ENCODE data around the gene ANAPC2. TPM values are rescaled to one million over a fixed set of nuclear protein-coding genes. Genes with fewer than 3 reads are reported as not detected.

Gene ANAPC2
- total RNA-seq, 1 donor from 2014 or later: 39.2 TPM

DNA sequence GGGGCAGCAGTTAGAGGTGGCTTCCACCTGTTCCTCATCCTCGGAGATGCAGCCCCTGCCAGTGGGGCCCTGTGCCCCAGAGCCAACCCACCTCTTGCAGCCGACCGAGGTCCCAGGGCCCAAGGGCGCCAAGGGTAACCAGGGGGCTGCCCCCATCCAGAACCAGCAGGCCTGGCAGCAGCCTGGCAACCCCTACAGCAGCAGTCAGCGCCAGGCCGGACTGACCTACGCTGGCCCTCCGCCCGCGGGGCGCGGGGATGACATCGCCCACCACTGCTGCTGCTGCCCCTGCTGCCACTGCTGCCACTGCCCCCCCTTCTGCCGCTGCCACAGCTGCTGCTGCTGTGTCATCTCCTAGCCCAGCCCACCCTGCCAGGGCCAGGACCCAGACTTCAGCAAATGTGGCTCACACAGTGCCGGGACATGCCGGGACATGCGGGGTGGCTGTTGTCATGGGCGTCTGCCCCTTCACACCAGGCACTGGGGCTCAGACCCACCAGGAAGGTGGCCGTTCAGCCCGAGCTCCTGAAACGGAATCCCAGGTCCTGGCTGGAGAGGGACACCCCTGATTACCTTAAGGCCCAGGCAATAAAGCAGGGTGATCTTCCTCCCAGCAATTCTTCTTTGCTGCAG is 37.5 kb upstream of the ANAPC2 start:
- no peak for TF ChIP-seq EZH2 (IDR thresholded peaks at IDR 0.05; ENCODE audit: insufficient read depth, low read length)
- TF ChIP-seq, protein P1, sequence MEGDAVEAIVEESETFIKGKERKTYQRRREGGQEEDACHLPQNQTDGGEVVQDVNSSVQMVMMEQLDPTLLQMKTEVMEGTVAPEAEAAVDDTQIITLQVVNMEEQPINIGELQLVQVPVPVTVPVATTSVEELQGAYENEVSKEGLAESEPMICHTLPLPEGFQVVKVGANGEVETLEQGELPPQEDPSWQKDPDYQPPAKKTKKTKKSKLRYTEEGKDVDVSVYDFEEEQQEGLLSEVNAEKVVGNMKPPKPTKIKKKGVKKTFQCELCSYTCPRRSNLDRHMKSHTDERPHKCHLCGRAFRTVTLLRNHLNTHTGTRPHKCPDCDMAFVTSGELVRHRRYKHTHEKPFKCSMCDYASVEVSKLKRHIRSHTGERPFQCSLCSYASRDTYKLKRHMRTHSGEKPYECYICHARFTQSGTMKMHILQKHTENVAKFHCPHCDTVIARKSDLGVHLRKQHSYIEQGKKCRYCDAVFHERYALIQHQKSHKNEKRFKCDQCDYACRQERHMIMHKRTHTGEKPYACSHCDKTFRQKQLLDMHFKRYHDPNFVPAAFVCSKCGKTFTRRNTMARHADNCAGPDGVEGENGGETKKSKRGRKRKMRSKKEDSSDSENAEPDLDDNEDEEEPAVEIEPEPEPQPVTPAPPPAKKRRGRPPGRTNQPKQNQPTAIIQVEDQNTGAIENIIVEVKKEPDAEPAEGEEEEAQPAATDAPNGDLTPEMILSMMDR (IDR thresholded peaks at IDR 0.05; ENCODE audit: insufficient read depth, low read depth, low read length): no peak
- Mint-ChIP-seq H3K9me3 (ENCODE audit: unreplicated experiment) (no peaks in the 10 kb centered on the region), H3K4me3 (ENCODE audit: unreplicated experiment) (no peak overlapping the region), H3K27me3 (ENCODE audit: low read depth, unreplicated experiment) (no peaks in the 10 kb centered on the region), H3K36me3 (ENCODE audit: low read depth, unreplicated experiment) (no peaks in the 10 kb centered on the region), H3K4me1 (ENCODE audit: low read depth, unreplicated experiment) (peaks cover 4% of the 10 kb centered on the region), H3K27ac (ENCODE audit: unreplicated experiment) (no peak overlapping the region)
- H3K27me3 ChIP-seq (ENCODE audit: insufficient read depth, low read length): no peaks in the 10 kb centered on the region
- H3K9ac ChIP-seq (ENCODE audit: low read length): no peak overlapping the region
- no peak for FAIRE-seq
- no peaks in the 10 kb centered on the region for H4K20me1 ChIP-seq (ENCODE audit: insufficient read depth, low read length)
- H3K4me2 ChIP-seq (ENCODE audit: low read length): no peak overlapping the region
- no peak overlapping the region for H3K27ac ChIP-seq (ENCODE audit: low read depth, low read length)
- H3K9me3 ChIP-seq (ENCODE audit: insufficient read depth, low read depth, low read length): no peaks in the 10 kb centered on the region
- no peak for DNase-seq (ENCODE audit: low read depth)
- H3K4me3 ChIP-seq (ENCODE audit: insufficient read depth, low read depth, low read length): no peak overlapping the region
- H3K4me1 ChIP-seq (ENCODE audit: insufficient read depth, low read length): peaks cover 22% of the 10 kb centered on the region
- H2AFZ ChIP-seq (ENCODE audit: low read depth, low read length): no peak overlapping the region
- H3K36me3 ChIP-seq (ENCODE audit: insufficient read depth, low read length): no peaks in the 10 kb centered on the region
- H3K79me2 ChIP-seq (ENCODE audit: insufficient read depth, low read length): no peaks in the 10 kb centered on the region

DNA sequence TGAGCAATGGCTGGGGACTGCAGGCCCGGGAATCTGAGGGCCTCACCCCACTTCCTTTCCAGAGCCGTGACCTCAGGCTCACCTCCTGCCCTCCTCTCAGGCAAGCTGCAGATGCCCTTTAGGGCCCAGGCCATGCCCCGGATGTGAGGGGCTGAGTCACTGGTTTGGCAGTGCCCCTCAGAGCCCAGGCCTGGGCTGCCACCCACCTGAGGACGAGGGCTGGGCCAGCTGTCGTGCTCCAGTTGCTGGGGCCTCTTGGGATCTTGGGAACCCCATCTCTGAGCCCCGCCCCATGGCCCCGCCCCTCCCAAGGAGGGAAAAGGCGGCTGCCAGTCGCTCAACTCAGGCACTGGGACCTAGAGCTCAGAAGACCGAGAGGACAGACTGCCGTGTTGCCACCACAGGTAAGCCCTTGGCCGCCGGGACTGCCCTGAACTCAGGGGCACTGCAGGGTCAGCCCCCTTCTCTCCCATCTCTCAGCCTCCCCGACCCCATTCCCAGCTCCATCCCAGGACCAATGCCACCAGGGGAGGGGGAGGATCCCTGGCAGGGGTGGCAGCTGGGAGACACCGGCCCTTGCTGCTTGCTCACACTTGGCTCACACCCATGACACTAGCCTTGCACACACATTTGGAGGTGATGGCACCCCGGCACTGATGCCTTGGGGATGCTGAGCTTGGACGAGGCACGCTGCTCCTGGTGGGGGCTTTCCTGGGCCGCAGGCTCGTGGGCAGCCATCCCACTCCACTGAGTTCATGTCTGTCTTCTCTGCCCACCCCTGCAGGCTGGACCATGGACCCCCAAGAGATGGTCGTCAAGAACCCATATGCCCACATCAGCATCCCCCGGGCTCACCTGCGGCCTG is 36.7 kb upstream of the ANAPC2 start, which contains the start of gene CYSRT1:
TSS of gene CYSRT1 (plus strand) at position 345 of the 865 bp plus-strand sequence. CDS start at position 793, 448 bp downstream.
- H3K36me3 ChIP-seq (ENCODE audit: insufficient read depth, low read length): no peaks in the 10 kb centered on the region
- Mint-ChIP-seq H3K27ac (ENCODE audit: unreplicated experiment) (peak within 1 kb of the TSS; percentile 69), H3K4me1 (ENCODE audit: low read depth, unreplicated experiment) (peaks cover 4% of the 10 kb centered on the region), H3K9me3 (ENCODE audit: unreplicated experiment) (no peaks in the 10 kb centered on the region), H3K36me3 (ENCODE audit: low read depth, unreplicated experiment) (no peaks in the 10 kb centered on the region), H3K27me3 (ENCODE audit: low read depth, unreplicated experiment) (no peaks in the 10 kb centered on the region), H3K4me3 (ENCODE audit: unreplicated experiment) (peak within 1 kb of the TSS; percentile 83)
- H3K4me1 ChIP-seq (ENCODE audit: insufficient read depth, low read length): peaks cover 22% of the 10 kb centered on the region
- no peaks in the 10 kb centered on the region for H3K27me3 ChIP-seq (ENCODE audit: insufficient read depth, low read length)
- peak within 1 kb of the TSS; percentile 86 for H3K4me3 ChIP-seq (ENCODE audit: insufficient read depth, low read depth, low read length)
- DNase-seq (ENCODE audit: low read depth): no peak
- peak within 1 kb of the TSS; percentile 95 for H3K4me2 ChIP-seq (ENCODE audit: low read length)
- no peak for FAIRE-seq
- H3K27ac ChIP-seq (ENCODE audit: low read depth, low read length): no peak within 1 kb of the TSS
- H3K9ac ChIP-seq (ENCODE audit: low read length): peak within 1 kb of the TSS; percentile 93
- H3K79me2 ChIP-seq (ENCODE audit: insufficient read depth, low read length): no peaks in the 10 kb centered on the region
- H3K9me3 ChIP-seq (ENCODE audit: insufficient read depth, low read depth, low read length): no peaks in the 10 kb centered on the region
- H4K20me1 ChIP-seq (ENCODE audit: insufficient read depth, low read length): no peaks in the 10 kb centered on the region
- peak within 1 kb of the TSS; percentile 97 for H2AFZ ChIP-seq (ENCODE audit: low read depth, low read length)
- TF ChIP-seq, protein P1 (IDR thresholded peaks at IDR 0.05; ENCODE audit: insufficient read depth, low read depth, low read length): no peak
- no peak for TF ChIP-seq EZH2 (IDR thresholded peaks at IDR 0.05; ENCODE audit: insufficient read depth, low read length)

Measured in astrocyte (in vitro differentiated cells and primary cell).